ENCODE results near the gene INSIG2.

DNA sequence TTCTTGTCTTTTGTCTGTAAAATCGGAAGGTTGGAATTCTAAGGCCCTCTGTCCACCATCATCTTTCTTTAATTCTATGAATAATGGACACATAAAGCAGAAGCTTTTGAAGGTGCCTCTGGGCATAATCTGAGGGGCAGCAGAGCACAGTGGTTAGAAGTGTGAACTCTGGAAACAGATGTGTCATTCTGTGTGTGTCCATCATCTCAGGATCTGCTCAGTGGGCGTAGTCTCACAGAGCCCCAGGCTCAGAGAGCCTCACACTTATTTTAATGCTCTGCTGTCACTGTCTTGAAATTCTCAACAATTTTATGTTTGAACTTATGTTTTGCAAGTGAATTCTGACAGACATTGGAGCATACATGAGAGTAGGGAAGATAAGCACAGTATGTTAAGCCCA lies 43.4 kb upstream of the INSIG2 start:
- TF ChIP-seq, protein P1, sequence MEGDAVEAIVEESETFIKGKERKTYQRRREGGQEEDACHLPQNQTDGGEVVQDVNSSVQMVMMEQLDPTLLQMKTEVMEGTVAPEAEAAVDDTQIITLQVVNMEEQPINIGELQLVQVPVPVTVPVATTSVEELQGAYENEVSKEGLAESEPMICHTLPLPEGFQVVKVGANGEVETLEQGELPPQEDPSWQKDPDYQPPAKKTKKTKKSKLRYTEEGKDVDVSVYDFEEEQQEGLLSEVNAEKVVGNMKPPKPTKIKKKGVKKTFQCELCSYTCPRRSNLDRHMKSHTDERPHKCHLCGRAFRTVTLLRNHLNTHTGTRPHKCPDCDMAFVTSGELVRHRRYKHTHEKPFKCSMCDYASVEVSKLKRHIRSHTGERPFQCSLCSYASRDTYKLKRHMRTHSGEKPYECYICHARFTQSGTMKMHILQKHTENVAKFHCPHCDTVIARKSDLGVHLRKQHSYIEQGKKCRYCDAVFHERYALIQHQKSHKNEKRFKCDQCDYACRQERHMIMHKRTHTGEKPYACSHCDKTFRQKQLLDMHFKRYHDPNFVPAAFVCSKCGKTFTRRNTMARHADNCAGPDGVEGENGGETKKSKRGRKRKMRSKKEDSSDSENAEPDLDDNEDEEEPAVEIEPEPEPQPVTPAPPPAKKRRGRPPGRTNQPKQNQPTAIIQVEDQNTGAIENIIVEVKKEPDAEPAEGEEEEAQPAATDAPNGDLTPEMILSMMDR (IDR thresholded peaks at IDR 0.05) = no peak
- TF ChIP-seq POLR2A (IDR thresholded peaks at IDR 0.05) = no peak

Data from adrenal gland (tissue), 5 donors.